ENCODE data around the gene KIAA0040. TPM values are rescaled to one million over a fixed set of nuclear protein-coding genes. Genes with fewer than 3 reads are reported as not detected.

Gene KIAA0040
- total and polyA plus RNA-seq, 10 of the 15 experiments (the other 5 are each of a cell fraction or from before 2014, with no cell fraction given): 7.6 to 47.7 (median 23.5) TPM

DNA sequence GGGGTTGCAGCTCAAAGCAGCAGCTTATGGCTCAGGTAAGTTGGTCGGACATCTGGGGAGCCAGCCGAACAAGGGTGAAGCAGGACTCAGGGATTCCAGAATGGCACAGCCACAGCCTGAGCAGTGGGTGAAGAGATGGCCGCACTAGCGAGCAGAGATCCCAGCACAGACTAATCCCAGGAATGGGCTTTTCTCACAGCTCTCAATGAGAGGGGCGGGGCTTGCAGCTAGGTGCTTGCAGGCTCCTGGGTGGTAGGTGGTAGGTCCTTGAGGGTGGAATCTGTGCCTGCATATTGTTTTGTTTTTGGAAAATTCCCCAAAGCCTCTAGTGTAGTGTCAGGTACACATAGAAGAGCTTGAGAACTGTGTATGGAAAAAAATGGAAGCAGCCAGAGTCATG is 9.0 kb downstream of the KIAA0040 start (continued):
- TF ChIP-seq, protein P1, sequence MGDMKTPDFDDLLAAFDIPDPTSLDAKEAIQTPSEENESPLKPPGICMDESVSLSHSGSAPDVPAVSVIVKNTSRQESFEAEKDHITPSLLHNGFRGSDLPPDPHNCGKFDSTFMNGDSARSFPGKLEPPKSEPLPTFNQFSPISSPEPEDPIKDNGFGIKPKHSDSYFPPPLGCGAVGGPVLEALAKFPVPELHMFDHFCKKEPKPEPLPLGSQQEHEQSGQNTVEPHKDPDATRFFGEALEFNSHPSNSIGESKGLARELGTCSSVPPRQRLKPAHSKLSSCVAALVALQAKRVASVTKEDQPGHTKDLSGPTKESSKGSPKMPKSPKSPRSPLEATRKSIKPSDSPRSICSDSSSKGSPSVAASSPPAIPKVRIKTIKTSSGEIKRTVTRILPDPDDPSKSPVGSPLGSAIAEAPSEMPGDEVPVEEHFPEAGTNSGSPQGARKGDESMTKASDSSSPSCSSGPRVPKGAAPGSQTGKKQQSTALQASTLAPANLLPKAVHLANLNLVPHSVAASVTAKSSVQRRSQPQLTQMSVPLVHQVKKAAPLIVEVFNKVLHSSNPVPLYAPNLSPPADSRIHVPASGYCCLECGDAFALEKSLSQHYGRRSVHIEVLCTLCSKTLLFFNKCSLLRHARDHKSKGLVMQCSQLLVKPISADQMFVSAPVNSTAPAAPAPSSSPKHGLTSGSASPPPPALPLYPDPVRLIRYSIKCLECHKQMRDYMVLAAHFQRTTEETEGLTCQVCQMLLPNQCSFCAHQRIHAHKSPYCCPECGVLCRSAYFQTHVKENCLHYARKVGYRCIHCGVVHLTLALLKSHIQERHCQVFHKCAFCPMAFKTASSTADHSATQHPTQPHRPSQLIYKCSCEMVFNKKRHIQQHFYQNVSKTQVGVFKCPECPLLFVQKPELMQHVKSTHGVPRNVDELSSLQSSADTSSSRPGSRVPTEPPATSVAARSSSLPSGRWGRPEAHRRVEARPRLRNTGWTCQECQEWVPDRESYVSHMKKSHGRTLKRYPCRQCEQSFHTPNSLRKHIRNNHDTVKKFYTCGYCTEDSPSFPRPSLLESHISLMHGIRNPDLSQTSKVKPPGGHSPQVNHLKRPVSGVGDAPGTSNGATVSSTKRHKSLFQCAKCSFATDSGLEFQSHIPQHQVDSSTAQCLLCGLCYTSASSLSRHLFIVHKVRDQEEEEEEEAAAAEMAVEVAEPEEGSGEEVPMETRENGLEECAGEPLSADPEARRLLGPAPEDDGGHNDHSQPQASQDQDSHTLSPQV (IDR thresholded peaks at IDR 0.05): no peak
- TF ChIP-seq BHLHE40 (IDR thresholded peaks at IDR 0.05; ENCODE audit: borderline replicate concordance in 1 of 2, low read depth in 2 of 2, low read length in 1 of 2) (no peak), ZNF622 (IDR thresholded peaks at IDR 0.05) (no peak)

DNA sequence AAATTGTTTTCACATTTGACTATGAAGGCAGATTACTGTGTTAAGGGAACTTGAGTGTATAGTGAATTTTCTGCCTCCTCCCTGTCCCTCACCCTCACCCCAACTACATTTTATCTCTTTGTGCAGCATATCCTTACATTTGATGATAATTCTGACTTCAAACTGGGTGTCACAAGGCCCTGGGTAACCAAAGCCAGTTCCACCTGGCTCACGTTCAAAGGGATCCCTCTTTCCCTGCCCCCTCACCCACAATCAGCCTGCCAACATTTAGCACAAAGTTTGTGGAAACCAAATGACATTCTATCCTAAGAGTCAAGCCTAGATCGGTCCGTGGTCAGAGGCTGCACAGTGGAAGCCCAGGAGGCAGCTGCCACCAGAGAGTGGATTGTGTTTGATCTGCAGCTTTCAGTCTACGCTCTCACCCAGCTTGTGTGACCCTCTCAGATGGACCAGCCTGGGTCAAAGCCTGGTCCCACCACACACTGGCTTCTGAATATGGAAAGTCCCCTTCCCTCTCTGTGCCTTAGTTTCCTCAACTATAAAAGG is 10.3 kb downstream of the KIAA0040 start:
- peaks cover 13% of the 10 kb centered on the region for H3K4me1 ChIP-seq (ENCODE audit: control insufficient read depth, insufficient read depth, low read length)
- no TSS peak for BruUV-seq (replicated peaks)
- TF ChIP-seq EZH2 (IDR thresholded peaks at IDR 0.05; ENCODE audit: borderline replicate concordance, control insufficient read depth, low read depth, low read length) (no peak), TCF12 (IDR thresholded peaks at IDR 0.05; ENCODE audit: low read depth, low read length) (no peak), NFIC (IDR thresholded peaks at IDR 0.05; ENCODE audit: low read depth, low read length) (no peak), ATF7 (IDR thresholded peaks at IDR 0.05; ENCODE audit: low read depth) (no peak), IRF4 (IDR thresholded peaks at IDR 0.05; ENCODE audit: low read depth, low read length) (no peak), ZNF217 (IDR thresholded peaks at IDR 0.05) (no peak), RELA (IDR thresholded peaks at IDR 0.05; ENCODE audit: borderline replicate concordance, partially characterized antibody) (no peak)
- TF ChIP-seq, protein P2, sequence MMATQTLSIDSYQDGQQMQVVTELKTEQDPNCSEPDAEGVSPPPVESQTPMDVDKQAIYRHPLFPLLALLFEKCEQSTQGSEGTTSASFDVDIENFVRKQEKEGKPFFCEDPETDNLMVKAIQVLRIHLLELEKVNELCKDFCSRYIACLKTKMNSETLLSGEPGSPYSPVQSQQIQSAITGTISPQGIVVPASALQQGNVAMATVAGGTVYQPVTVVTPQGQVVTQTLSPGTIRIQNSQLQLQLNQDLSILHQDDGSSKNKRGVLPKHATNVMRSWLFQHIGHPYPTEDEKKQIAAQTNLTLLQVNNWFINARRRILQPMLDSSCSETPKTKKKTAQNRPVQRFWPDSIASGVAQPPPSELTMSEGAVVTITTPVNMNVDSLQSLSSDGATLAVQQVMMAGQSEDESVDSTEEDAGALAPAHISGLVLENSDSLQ (IDR thresholded peaks at IDR 0.05): no peak
- no peak overlapping the region for H2AFZ ChIP-seq (ENCODE audit: control insufficient read depth, low read depth, low read length)
- FAIRE-seq (no peak), ATAC-seq (no peak), DNase-seq (ENCODE audit: low read depth, low spot score) (no peak)
- intact Hi-C loops (cut with micrococcal nuclease; ENCODE audit: unreplicated experiment) (no loop called here), in situ Hi-C loops (cut with MboI) (no loop called here)
- H3K9me3 ChIP-seq (replicated peaks; ENCODE audit: control insufficient read depth, insufficient read depth, low read length): no peaks in the 10 kb centered on the region
- no peak overlapping the region for H3K27ac ChIP-seq (ENCODE audit: control insufficient read depth, insufficient read depth)
- CTCF ChIA-PET: interaction anchor here (0.8 to 2.6 kb wide), 6 partner anchors 7 to 139 kb away, joined by 3 to 11 read pairs (median 5); no protein-coding TSS in a partner anchor
- RAD21 ChIA-PET (ENCODE audit: unreplicated experiment): interaction anchor here (0.7 to 1.5 kb wide), 2 partner anchors 8 to 22 kb away, joined by 3 read pairs; no protein-coding TSS in a partner anchor
- WGBS (ENCODE audit: insufficient coverage, insufficient replicate concordance, low lambda C conversion rate, missing lambda C conversion rate): 82% methylated on average over 4 of the region's 4 CpGs
- H3K36me3 ChIP-seq (ENCODE audit: control insufficient read depth in 2 of 2, insufficient read depth in 2 of 2, low read length in 1 of 2): peaks cover 3 to 9% of the 10 kb centered on the region in 2 experiments; a peak in 3 of 4 replicates
- no peak overlapping the region for H3K4me3 ChIP-seq
- H3K27me3 ChIP-seq (replicated peaks in 1 of 2; ENCODE audit: control insufficient read depth in 2 of 2, insufficient read depth in 2 of 2, low read length in 1 of 2): no peaks in the 10 kb centered on the region
- H3K4me2 ChIP-seq (ENCODE audit: control insufficient read depth, insufficient read depth): no peak overlapping the region
- H4K20me1 ChIP-seq (ENCODE audit: control insufficient read depth, insufficient read depth): no peaks in the 10 kb centered on the region
- POLR2A ChIA-PET: no interaction called here
- peaks cover 17% of the 10 kb centered on the region for H3K79me2 ChIP-seq (ENCODE audit: control insufficient read depth, insufficient read depth, low read length)
- SMC1A ChIA-PET (ENCODE audit: uncharacterized antibody, unreplicated experiment): interaction anchor here (0.9 kb wide), 1 partner anchor 13 kb away, joined by 3 read pairs; no protein-coding TSS in a partner anchor
- no peak overlapping the region for H3K9ac ChIP-seq (ENCODE audit: control insufficient read depth, insufficient read depth, low read length)
